Suprapubic skin (tissue), 4 donors: ENCODE measurements around the gene CHCHD4.
"Not testable (repeated sequence)": the region's sequence is repeated elsewhere in the genome, so short reads cannot be mapped to it uniquely, and the experiment has no call there.

ENCODE experiments used
- EP300 ChIP-seq: sonication (generic); formaldehyde crosslinking; IDR thresholded peaks from one replicate; pipeline ENCODE4 v1.6.1; 2017; ENCODE audit warnings: antibody characterized with exemption
- POLR2A ChIP-seq, 2 donors: fragments of 450-650 bp; IDR thresholded peaks; one replicate each; pipeline ENCODE4 v1.6.1; 2017; ENCODE audit warnings: antibody characterized with exemption in 2 of 2, mild to moderate bottlenecking in 2 of 2, moderate library complexity in 2 of 2
- POLR2AphosphoS5 ChIP-seq, 3 donors: sonication (generic); formaldehyde crosslinking; IDR thresholded peaks; one replicate each; pipeline ENCODE4 v1.6.1; 2017; ENCODE audit warnings: antibody characterized with exemption in 3 of 3
- TF ChIP-seq, protein P1 (sequence below), 2 donors: fragments of 200-600 bp in 1 of 2; fragments of 450-650 bp in 1 of 2; sonication (generic) in 1 of 2; IDR thresholded peaks; one replicate each; pipeline ENCODE4 v1.5.1; 2016 to 2019; ENCODE audit warnings: antibody characterized with exemption in 2 of 2, mild to moderate bottlenecking in 1 of 2, moderate library complexity in 1 of 2

DNA sequence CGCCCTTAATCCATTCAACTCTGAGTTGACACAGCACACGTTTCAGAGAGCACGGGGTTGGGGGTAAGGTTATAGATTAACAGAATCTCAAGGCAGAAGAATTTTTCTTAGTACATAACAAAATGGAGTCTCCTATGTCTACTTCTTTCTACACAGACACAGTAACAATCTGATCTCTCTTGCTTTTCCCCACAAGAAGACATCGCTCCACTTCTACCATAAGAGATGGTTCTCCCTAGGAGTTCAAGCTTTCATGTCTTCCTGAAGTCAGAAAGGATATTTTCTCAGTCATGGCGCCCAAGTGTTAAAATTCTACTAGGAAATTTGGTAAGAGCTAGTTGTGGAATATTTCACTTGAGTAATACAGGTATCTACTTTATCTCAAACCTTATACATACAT, 32.7 kb downstream of the CHCHD4 start:
- TF ChIP-seq, protein P1, sequence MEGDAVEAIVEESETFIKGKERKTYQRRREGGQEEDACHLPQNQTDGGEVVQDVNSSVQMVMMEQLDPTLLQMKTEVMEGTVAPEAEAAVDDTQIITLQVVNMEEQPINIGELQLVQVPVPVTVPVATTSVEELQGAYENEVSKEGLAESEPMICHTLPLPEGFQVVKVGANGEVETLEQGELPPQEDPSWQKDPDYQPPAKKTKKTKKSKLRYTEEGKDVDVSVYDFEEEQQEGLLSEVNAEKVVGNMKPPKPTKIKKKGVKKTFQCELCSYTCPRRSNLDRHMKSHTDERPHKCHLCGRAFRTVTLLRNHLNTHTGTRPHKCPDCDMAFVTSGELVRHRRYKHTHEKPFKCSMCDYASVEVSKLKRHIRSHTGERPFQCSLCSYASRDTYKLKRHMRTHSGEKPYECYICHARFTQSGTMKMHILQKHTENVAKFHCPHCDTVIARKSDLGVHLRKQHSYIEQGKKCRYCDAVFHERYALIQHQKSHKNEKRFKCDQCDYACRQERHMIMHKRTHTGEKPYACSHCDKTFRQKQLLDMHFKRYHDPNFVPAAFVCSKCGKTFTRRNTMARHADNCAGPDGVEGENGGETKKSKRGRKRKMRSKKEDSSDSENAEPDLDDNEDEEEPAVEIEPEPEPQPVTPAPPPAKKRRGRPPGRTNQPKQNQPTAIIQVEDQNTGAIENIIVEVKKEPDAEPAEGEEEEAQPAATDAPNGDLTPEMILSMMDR (IDR thresholded peaks at IDR 0.05): not testable (repeated sequence)
- not testable (repeated sequence) for TF ChIP-seq POLR2A (IDR thresholded peaks at IDR 0.05); POLR2AphosphoS5 (IDR thresholded peaks at IDR 0.05); EP300
